HG03442 (cell line): Measurements from ENCODE around the gene DLGAP4.

Experiments
- ATAC-seq: cut with Tn5 transposase; IDR thresholded peaks from one replicate; pipeline ENCODE4 v1.9.1; 2021; ENCODE audit warnings: mild to moderate bottlenecking, moderate library complexity; ENCODE audit not compliant: unreplicated experiment

DLGAP4 gene

DNA sequence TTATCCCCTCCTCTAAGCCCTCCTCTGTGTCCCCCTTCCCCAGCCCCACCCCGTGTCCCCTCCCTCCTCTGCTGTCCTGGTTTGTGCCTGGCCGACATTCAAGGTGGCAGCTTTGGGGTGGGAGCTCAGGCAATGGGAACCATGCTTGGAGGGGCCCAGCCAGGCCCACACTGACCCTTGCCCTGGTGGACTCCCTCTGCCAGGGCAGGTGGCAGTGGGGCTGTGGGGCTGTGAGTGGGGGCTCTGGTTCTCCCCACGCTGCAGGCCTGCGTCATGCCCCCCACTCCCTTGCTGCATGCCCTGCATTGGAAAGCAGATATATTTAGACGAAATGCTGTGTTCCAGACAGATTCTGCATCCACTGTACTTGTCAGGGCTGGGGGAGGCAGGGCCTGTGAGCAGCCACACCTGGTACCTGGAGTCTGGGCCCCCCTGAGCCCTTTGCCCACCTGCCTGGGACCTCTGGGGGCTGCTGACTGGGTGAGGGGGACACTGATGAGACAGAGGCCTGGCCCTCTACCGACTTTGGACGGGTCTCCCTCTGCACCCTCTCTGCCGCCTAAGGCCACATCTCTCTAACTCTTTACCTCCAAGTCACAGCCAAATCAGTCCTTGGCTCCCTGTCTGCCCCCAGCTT is 14.2 kb downstream of the DLGAP4 start:
- ATAC-seq = no peak

GRCh38 chr20:36320898-36321695 is 15.0 kb downstream of the DLGAP4 start:
- ATAC-seq = no peak

GRCh38 chr20:36322131-36322530 is 16.0 kb downstream of the DLGAP4 start:
- ATAC-seq = no peak

DNA sequence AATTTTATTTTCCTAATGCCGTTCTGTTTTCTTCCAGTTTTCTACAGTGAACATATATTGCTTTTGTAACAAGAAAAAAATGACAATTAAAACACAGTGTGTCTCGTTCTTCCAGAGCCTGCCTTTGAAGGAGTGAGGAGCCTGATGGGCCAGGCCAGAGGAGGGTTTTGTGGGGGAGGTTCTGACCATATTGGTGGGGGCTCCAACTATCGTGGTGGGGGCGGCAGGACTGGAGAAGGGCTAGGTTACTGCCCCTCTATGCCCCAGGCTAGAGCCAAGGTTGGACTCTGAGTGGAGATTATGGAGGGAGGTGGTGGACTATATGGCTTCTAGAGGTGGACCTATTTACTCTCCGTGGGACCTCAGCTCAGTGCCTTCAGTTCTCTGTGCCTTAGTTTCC is 24.0 kb downstream of the DLGAP4 start:
- no peak for ATAC-seq

DNA sequence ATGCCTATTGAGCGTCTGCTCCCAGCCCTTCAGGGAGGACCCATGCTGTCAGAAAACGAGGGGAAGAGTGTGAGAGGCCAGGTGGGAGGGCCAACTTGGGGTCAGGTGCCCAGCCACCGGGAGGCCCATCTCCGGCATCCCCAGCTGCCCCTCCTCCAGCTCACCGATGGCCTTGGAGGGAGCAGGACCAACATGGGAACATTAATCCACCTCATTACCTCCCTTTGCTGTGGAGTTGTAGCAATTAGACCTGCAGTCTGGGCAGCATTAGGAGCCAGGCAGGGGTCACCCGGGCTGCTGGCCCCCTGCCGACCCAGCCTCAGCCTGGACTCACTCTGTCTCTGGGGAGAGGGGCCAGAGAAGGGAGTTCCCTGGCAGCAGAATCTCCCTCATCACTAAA is 25.1 kb downstream of the DLGAP4 start:
- no peak for ATAC-seq

GRCh38 chr20:36333841-36334240 is 27.7 kb downstream of the DLGAP4 start:
- ATAC-seq = no peak

DNA sequence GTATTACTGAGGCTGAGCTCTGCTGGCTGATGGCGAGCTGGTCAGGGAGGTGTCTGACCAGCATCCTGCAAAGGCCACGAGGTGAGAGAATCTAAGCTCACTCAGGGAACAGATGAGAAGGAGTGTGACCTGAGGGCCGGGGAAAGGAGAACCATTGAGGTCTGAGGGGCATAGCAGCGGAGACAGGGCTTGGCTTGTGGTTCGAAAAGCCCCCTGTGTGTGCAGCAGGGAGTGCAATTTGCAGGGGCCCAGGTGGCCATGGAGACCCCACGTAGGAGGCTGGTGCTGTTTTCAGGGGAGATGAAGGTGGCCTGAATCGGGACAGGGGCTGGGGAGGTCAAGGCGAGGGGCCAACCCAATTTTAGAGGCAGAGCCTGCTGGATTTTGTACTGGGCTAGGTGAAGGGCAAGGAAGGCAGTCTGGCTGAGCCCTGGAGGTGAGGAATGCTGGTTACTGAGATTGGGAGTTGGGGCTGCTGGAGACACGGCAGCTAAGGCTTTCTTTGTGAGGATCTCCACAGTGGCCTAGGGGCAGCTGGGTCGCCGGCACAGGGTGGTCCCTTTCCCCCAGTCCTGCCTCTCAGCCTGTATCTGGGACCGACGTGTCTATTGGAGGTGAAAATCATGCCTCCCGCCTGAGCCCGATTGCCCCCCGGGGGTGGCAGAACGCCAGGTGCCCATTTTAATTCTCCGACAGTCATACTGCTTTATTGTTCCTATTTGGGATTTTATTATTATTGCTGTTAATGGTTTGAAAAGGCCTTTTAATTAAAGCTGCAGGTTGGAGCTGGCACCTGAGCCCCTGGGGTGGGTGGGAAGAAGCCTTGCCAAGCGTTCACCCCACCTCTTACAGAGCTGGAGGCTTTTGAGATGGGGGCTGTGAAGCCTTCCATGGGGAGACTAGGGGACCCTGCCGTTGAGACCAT is 28.4 kb downstream of the DLGAP4 start:
- ATAC-seq = no peak

GRCh38 chr20:36335206-36335870 is 29.2 kb downstream of the DLGAP4 start:
- ATAC-seq = no peak

GRCh38 chr20:36336204-36336603 is 30.1 kb downstream of the DLGAP4 start:
- no peak for ATAC-seq

DNA sequence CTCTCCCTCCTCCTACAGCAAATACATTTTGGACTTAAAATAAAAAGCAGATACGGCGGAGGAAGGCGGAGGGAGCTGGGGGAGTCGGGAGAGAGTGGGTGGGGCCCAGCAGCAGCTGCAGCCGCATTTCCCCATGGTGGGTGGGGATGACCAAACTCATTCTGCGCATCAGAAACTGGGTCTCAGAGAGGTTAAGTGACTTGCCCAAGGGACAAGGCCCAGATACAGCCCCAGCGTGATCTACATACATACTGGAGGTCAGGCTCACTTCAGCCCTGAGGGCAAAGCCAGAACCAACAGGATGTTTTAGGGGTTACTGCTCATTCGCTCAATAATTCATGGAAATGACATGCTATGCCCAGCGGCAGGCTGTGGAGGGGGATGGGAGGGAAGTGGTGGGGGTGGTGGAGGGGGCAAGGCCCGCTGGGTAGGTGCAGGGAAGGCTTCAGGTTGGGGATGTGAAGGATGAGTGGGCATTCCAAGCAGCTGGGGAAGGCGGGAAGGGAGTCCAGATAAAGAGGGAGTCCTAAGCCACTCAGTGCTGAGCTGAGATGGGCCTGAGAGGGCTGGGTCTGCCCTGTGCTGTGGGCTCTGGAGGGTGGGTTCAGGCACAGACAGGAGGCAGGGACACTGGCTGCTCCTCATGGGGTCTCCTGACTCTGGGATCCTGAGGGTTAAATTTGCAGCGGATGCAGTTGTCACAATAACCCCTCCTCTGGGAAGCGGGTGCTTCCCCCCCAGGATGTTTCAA is 31.0 kb downstream of the DLGAP4 start:
- ATAC-seq = no peak

DNA sequence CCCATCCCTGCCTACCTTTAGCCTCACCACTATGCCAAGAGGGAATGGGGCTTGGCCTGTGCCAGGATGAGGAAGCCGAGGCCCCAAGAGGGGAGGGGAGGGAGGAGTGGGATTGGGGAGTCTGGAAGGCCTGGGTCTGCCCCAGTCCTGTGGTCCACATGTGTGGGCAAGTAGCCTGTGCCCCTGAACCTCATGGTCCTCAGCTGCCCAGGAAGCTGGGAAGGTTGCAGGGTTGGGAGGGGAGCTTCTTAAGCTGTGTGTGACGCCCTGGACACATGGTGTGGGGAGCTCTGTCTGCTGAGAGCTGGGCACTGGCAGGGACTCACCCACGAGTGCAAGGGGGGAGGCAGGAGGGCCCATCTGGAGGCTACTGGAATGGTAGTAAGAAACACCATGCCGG is 31.7 kb downstream of the DLGAP4 start:
- ATAC-seq = no peak

DNA sequence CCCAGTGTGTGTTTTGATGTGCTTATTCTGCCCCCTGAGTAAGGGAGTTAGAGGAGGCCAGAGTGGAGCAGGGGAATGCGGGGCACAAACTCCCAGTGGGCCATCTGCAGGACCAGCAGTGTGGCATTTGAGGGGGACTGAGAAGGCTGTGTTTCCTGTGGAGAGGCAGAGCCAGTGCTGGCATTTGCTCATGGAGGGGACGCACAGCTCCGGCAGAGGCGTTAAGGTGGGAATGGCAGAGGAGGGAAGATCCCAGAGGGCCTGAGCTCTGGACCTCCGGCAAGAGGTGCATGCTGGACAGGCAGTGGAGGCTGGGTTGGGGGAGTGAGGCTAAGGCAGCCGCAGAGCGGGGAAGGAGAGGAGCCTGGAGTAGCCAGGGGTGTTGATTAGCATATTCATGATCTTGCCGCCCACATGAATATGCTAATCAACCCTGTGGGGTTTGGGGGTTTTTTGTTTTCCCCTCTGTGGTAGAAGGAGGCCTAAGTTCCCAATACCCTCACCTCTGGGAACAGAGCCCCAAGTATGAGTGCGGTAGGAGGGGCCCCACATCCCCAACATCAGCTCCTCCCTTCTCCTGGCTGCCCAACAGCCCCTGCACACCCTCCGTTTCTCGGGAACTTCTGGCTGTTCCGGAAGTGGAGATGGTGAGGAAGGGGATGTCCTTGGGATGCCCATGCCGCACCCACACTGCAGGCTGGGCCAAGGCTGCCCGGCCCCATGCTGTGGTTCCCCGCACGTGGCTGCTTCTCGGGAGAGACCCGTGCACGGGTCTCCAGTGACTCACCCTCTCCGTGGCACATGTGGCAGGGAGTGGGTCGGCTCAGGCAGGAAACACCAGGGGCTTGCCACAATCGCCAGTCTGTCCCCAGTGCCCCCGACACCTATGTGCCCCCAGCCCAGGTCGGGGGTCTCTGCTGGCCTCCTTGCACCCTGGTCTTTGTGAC is 33.8 kb downstream of the DLGAP4 start:
- ATAC-seq = no peak

- ATAC-seq = no peak
These were observed 34.5 kb downstream of the DLGAP4 start for GRCh38 chr20:36340593-36340990.

DNA sequence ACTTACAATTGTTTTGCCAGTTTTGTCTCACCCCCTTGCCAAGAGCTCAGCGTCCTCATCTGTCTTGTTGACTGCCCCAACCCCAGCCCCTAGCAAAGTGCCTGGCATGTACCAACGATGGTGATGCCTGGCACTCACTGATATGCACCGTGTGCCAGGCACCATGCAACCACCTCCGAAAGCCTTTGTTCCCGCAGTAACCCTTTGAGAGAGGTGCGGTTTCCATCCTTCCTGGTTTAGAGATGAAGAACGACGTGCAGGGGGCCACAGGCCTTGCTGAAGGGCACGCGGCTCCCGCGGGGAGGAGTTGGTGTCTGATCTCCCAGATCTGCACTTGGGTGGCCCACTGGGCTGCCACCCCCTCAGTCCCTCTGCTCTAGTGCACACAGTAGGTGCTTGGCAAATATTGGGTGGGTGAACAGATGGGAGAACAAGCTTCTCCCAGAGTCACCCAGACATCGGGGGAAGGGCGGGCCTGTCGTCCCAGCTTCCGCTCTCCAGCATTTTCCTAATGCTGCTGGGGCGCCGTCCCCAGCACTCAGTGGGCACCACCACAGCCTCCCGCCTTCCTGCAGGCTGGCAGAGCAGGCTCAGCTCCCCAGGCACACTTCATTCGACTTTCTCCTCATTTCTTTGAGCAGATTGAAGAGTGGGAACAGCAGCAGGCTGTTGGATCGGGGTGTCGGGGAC is 35.3 kb downstream of the DLGAP4 start:
- no peak for ATAC-seq

- ATAC-seq = no peak
These were observed 36.4 kb downstream of the DLGAP4 start for GRCh38 chr20:36342331-36343120.

DNA sequence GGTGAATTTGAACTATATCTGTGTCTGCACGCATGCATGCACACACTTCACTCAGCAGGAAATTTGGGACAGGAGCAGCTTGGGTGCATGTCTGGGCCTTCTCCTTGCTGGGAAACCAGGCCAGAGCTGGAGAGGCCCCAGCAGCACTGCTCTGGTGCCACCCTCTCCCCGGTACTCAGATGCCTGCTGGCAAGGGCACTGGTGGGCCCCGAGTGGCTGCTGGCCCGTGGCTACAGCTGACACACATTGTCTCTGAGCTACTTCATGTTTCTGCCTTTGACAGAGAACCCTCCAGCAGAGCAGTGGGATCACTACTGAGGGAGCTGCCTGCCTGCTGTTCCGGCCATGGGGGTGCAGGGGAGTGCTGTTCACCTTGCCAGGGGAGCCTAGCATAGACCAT is 37.5 kb downstream of the DLGAP4 start:
- ATAC-seq = no peak

DNA sequence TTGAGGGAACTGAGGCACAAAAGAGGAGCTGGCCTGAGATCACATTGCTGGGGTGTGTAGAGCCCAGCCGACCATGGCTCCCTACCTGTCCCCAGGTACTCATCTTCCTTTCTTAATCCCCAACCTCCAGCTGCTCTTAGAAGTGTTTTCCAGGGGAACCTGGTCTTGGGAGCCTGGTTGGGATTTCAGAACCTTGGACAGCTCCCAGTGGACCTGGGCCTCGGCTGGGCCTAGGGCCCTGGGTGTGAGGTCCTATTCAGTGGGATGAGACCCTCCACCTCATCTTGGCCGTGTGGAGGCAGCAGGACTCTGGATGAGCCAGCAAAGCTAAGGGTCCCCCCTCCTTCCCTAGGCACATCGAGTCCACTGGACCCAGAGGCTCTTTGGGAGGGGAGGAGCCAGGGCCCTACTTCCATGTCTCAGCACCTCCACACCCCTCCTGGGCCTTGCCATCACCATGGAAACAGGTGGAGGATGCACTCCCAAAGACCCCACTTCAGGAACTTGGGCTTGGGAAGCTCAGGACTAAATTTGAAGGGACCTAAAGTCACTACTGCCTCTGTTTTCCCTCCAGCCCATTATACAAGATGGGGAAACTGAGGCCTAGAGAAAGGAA is 38.5 kb downstream of the DLGAP4 start:
- ATAC-seq = no peak
